ENCODE data around the gene SNRPB. TPM values are rescaled to one million over a fixed set of nuclear protein-coding genes. Genes with fewer than 3 reads are reported as not detected.

The SNRPB gene
- total and polyA plus RNA-seq, 10 of the 15 experiments (the other 5 are each of a cell fraction or from before 2014, with no cell fraction given): 15.0 to 593 (median 366) TPM

GRCh38 chr20:2485080-2485479, 14.5 kb upstream of the SNRPB start (continued):
- TF ChIP-seq NR2C1 (IDR thresholded peaks at IDR 0.05) (no peak), NR2C2 (IDR thresholded peaks at IDR 0.05; ENCODE audit: borderline replicate concordance, control insufficient read depth, insufficient read length, low read depth) (no peak), RBBP5 (conservative IDR thresholded peaks at IDR 0.05) (no peak), KLF5 (IDR thresholded peaks at IDR 0.05; ENCODE audit: partially characterized antibody) (no peak), PAX5 (IDR thresholded peaks at IDR 0.05; ENCODE audit: borderline replicate concordance, low read depth, low read length) (no peak)

DNA sequence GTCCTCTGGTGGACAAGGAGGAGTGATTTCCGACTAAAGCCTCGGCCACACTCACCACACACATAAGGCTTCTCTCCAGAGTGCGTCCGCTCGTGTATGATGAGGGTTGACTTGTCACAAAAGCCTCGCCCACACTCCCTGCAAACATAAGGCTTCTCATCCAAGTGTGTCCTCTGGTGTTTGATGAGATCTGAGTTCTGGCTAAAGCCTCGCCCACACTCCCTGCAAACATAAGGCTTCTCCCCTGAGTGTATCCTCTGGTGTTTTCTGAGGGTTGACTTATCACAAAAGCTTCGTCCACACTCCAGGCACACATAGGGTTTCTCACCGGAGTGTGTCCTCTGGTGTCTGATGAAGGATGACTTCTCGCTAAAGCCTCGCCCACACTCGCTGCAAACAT, 12.9 kb upstream of the SNRPB start:
- in situ Hi-C loops (cut with MboI): no loop called here
- Histone ChIP-seq H3K27me3 (replicated peaks in 1 of 2; ENCODE audit: control insufficient read depth in 2 of 2, insufficient read depth in 2 of 2, low read length in 1 of 2) (no peaks in the 10 kb centered on the region), H3K4me1 (ENCODE audit: control insufficient read depth, insufficient read depth, low read length) (no peaks in the 10 kb centered on the region), H4K20me1 (ENCODE audit: control insufficient read depth, insufficient read depth) (no peaks in the 10 kb centered on the region), H3K9ac (ENCODE audit: control insufficient read depth, insufficient read depth, low read length) (no peak overlapping the region), H3K9me3 (replicated peaks; ENCODE audit: control insufficient read depth, insufficient read depth, low read length) (no peaks in the 10 kb centered on the region), H3K36me3 (ENCODE audit: control insufficient read depth in 2 of 2, insufficient read depth in 2 of 2, low read length in 1 of 2) (peaks cover 9 to 24% of the 10 kb centered on the region in 2 experiments), H3K79me2 (ENCODE audit: control insufficient read depth, insufficient read depth, low read length) (no peaks in the 10 kb centered on the region), H3K4me3 (no peak overlapping the region), H2AFZ (ENCODE audit: control insufficient read depth, low read depth, low read length) (no peak overlapping the region), H3K27ac (ENCODE audit: control insufficient read depth, insufficient read depth) (no peak overlapping the region), H3K4me2 (ENCODE audit: control insufficient read depth, insufficient read depth) (no peak overlapping the region)
- no peak for DNase-seq (ENCODE audit: low read depth, low spot score)
- FAIRE-seq: no peak
- SMC1A ChIA-PET (ENCODE audit: uncharacterized antibody, unreplicated experiment): no interaction called here
- BruUV-seq (replicated peaks): no TSS peak
- no peak for ATAC-seq
- POLR2A ChIA-PET: no interaction called here
- RAD21 ChIA-PET (ENCODE audit: unreplicated experiment): no interaction called here
- CTCF ChIA-PET: no interaction called here
- WGBS (ENCODE audit: insufficient coverage, insufficient replicate concordance, low lambda C conversion rate, missing lambda C conversion rate): 97% methylated on average over 12 of the region's 12 CpGs
- TF ChIP-seq, protein P1, sequence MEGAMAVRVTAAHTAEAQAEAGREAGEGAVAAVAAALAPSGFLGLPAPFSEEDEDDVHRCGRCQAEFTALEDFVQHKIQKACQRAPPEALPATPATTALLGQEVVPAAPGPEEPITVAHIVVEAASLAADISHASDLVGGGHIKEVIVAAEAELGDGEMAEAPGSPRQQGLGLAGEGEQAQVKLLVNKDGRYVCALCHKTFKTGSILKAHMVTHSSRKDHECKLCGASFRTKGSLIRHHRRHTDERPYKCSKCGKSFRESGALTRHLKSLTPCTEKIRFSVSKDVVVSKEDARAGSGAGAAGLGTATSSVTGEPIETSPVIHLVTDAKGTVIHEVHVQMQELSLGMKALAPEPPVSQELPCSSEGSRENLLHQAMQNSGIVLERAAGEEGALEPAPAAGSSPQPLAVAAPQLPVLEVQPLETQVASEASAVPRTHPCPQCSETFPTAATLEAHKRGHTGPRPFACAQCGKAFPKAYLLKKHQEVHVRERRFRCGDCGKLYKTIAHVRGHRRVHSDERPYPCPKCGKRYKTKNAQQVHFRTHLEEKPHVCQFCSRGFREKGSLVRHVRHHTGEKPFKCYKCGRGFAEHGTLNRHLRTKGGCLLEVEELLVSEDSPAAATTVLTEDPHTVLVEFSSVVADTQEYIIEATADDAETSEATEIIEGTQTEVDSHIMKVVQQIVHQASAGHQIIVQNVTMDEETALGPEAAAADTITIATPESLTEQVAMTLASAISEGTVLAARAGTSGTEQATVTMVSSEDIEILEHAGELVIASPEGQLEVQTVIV (IDR thresholded peaks at IDR 0.05; ENCODE audit: borderline replicate concordance, partially characterized antibody): no peak
- no peak for TF ChIP-seq ZNF622 (IDR thresholded peaks at IDR 0.05)
- no peak for TF ChIP-seq RCOR1 (conservative IDR thresholded peaks at IDR 0.05; ENCODE audit: low read depth, low read length)
- no peak for TF ChIP-seq SIX5 (IDR thresholded peaks at IDR 0.05; ENCODE audit: low read depth, low read length, severe bottlenecking)
- TF ChIP-seq IKZF1 (conservative IDR thresholded peaks at IDR 0.05): no peak
- TF ChIP-seq, protein P2, sequence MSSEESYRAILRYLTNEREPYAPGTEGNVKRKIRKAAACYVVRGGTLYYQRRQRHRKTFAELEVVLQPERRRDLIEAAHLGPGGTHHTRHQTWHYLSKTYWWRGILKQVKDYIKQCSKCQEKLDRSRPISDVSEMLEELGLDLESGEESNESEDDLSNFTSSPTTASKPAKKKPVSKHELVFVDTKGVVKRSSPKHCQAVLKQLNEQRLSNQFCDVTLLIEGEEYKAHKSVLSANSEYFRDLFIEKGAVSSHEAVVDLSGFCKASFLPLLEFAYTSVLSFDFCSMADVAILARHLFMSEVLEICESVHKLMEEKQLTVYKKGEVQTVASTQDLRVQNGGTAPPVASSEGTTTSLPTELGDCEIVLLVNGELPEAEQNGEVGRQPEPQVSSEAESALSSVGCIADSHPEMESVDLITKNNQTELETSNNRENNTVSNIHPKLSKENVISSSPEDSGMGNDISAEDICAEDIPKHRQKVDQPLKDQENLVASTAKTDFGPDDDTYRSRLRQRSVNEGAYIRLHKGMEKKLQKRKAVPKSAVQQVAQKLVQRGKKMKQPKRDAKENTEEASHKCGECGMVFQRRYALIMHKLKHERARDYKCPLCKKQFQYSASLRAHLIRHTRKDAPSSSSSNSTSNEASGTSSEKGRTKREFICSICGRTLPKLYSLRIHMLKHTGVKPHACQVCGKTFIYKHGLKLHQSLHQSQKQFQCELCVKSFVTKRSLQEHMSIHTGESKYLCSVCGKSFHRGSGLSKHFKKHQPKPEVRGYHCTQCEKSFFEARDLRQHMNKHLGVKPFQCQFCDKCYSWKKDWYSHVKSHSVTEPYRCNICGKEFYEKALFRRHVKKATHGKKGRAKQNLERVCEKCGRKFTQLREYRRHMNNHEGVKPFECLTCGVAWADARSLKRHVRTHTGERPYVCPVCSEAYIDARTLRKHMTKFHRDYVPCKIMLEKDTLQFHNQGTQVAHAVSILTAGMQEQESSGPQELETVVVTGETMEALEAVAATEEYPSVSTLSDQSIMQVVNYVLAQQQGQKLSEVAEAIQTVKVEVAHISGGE (CRISPR knock-in tag; IDR thresholded peaks at IDR 0.05): no peak
- TF ChIP-seq SRF (IDR thresholded peaks at IDR 0.05; ENCODE audit: low read depth in 2 of 2, low read length in 2 of 2): no peak
- TF ChIP-seq NRF1 (conservative IDR thresholded peaks at IDR 0.05; ENCODE audit: low read depth, low read length): no peak
- intact Hi-C loops (cut with micrococcal nuclease; ENCODE audit: unreplicated experiment): no loop called here
